NCI-H146 treated with DMSO at 0.1 percent for 48 hours (cell line): ENCODE measurements around the gene NEURL1B.

Experiments used
- DNase-seq: peaks from one replicate; lab custom pipeline; 2025; ENCODE audit not compliant: unreplicated experiment; lab: John Stamatoyannopoulos, UW

Gene NEURL1B

DNA sequence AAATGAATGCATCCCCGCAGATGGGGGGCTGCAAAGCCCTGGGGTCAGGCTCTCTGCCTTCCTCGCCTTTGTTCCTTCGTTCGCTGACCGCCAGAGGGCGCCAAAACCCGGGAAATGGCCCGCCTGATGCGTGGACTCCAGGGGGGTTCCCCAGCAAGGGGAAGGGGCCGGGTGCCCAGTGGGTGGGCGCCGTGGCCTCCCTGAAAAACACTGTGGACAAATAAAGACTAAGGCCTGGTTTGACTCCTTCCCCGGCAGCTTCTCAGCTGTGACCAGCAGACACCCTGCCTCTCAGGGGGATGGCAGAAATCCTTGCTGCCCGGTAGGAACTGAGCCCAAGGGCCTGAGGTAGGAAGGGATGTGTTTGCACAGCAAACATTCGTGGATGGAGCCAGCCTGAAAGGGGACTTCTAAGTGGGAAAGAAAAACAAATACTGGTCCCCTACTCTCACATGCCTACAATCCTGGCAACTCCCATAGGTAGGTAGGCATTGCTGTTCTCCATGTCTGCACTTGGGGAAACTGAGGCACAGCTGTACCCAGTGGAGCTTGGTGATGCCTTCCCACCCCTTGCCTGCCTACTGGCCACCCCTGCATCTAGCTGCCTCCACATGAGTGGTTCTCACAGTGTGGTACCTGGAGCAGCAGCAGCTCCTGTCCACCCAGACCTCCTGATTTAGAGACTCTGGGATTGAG lies 72.2 kb downstream of the NEURL1B start:
- no peak for DNase-seq

DNA sequence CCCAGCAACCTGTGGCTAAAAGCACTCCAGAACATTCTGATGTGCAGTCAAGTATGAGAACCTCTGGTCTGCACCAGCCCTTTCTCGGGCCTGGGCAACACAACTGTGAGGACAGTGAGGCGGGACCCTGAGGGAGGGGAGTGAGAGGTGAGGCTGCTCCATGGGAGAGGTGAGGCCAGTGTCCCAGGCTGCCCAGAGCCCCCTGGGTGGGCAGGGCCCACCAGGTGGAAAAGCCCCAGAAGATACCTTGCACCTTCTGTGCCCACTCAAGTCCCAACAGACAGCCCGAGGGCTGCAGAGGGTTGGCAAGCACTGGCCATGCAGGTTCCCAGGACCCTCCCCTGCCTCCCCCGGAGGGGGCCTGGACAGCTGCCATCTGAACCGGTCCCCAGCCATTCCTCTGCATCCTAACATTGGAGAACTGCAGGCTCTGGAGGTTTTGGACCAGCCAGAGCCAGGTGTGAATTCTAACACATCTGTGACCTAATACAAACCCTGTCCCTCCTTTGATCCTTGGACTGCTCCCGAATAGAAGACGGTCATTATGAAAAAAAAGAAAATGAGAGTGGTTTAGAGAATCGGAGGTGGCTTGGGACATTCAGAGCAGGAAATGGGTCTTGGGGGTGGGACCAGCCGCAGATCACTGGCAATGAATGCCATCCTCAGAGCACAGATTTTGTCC lies 72.9 kb downstream of the NEURL1B start:
- DNase-seq, result no peak

DNA sequence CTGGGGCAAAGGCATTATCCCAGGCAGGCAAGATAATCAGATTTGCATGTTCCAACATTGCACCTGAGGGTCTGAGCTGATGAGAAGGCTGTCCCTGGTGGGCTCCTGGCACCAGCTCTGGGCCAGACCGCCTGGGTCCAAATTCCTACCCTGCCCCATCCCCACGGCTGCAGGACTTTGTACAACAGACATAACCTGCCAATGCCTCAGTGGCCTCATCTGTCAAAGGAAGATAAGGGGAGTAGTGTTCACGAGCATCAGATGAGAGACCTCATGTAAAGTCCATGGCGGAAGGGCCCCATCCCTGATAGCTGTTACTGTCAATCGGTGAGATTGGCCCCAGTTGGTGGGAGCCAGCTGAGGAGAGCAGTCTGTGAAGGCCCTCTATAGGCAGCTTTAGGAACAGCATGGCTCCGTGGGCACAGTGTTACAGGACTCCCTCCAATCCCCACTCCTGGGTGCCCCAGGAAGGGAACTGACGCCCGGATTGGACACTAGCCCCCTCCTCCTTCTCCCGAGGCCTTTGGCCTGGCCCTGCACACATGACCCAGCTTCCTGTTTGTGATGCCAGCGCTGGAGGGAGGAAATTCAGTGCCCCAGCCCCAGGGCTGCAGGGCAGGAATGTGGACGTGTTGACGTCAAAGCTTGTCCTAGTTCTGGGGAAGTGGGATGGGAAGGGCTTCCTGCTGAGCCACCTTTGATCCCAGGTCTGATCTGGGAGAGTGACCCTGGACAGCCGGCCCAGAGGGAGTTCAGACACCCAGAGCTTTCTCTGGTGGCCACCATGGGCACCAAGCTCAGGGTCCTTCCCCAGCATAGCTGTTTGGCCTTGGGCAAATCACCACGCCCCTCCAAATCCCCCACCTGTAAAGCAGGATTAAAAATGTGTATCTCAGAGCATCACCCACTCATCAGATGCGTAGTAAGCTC lies 73.7 kb downstream of the NEURL1B start:
- DNase-seq, result peak; percentile 12

DNA sequence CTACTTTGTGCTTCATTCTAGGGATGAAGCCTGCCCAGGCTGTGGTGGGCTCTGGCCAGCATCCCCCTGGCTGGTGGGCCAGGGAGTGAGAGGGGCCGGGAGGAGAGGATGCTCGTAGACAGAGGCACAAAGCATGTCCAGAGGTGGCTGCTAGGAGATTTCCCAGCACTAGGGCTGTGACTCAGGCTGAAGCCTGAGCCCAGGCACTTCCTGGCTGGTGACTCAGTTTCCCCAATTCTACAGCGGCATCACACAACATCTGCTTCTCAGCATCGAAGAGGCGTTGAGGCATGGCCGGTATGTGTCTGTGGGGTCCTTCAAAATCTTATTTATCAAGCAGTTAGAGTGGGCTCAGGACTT lies 74.3 kb downstream of the NEURL1B start:
- DNase-seq, result no peak

DNA sequence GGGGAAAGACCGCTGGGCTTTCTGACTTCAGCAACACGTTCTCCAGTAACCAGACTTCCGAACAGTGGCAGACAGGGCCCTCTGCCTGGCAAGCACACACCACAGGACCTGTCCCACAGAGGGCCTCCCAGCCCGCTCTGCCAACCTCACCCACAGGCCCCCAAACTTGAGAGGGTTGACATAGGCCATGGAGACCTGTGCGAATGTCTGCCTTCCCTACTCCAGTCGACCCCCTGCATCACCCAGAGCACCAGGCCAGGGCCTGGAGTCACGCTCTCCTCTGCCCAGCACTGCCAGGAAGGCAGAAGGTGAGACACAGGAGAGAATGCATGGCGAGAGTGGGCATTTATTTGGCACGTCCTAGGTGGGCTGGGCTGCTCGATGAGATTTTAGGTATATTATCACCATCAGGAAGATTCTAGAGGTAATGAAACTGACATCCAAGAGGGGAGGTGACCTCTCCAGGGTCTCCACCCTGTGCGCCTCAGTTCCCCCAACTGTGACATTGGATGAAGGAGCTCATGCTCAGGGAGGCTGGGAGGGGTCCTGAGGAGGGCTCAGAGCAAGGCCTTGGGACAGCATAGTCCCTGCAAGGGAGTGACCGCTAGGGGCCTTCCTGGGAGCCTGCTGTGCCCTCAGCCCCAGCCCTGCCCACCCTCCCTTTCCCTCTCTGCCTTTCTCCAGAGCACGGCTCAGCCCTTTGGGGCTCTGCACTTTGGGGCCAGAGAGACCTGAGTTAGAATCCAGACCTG lies 75.0 kb downstream of the NEURL1B start:
- no peak for DNase-seq

DNA sequence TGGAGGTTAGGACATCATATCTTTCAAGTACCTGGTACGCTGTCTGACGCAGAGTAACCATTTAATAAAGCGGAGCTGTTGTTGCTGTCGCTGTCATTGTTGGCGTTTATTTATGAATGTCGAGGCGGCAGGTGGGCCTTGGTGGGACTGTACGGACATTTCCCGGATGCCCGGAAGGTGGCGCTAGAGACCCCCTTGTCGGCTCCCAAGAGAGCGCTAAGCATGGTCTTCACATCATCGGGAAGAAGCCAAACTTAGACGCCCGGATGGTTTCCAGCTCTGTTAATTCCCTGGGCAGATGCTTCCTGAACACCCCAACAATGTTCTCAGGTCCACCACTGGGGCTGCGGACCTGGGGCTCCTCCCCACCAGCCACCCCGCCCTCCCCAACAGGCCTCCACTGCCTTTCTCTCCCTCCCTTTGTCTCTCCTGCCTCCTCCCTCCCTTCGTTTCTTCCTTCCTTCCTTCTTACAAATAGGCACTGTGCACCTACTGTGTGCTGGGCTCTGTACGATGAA lies 75.8 kb downstream of the NEURL1B start:
- DNase-seq, result peak; percentile 8

DNA sequence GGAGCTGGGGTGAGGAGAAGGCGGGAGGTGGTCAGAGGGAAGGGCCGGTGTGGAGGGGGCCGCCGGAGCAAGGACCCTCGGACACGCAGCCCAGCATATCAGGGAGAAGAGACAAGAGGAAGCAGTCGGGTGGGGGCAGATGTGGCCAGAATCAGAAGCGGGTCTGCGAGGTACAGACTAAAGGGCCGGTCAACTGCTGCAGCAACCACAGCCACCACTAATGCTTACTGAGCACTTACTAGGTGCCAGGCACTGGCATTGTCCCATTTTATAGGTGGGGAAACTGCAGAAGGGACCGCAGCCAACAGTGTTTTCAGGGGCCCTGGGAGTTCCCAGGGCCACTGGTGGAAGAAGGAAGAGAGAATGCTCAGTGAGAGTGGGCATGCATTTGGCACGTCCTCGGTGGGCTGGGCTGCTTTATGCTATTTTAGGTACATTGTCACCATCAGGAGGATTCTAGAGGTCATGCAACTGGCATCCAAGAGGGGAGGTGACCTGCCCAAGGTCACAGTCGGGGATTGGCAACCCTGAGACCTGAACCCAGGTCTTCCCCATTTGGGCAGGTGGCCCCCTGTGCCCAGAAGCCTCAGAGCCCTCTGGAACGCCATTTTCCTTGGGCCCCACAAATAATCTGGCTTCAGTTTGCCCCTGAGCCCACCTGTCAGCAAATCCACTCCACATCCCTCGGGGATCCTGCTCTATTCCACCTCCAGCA lies 76.6 kb downstream of the NEURL1B start:
- DNase-seq, result no peak

DNA sequence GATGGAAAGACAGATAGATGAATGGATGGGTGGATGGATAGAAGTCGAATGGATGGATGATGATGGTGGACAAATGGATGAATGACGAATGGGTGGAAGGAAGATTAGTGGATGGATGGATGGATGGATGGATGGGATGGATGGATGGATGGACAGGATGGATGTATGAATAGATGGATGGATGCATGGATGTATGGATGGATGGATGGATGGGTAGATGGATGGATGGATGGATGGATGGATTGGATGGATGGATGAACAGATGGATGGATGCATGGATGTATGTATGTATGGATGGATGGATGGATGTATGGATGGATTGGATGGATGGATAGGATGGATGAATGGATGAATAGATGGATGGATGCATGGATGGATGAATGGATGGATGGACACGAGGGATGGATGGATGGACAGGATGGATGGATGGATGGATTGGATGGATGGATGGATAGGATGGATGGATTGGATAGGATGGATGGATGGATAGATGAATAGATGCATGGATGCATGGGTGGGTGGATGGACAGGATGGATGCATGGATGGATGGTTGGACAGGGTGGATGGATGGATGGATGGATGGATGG lies 77.6 kb downstream of the NEURL1B start:
- DNase-seq, result no peak

DNA sequence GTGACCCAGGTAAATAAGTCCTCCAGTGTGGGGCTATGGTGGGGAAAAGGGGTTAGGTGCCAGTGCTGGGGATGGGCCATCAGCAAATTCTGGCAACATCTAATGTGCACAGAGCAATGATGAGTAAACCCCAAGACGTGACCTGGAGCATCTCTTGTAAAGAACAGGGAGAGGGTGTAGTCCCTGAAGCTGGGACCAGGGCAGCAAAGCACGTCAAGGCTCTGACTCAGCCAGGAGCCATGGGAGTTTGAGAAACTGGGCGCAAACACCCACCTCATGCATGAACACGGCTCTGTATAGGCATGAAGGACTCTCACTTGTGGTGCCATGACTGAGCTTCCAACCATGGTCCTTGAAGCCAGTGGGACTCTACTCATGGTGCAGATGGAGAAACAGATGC lies 78.1 kb downstream of the NEURL1B start:
- no peak for DNase-seq

DNA sequence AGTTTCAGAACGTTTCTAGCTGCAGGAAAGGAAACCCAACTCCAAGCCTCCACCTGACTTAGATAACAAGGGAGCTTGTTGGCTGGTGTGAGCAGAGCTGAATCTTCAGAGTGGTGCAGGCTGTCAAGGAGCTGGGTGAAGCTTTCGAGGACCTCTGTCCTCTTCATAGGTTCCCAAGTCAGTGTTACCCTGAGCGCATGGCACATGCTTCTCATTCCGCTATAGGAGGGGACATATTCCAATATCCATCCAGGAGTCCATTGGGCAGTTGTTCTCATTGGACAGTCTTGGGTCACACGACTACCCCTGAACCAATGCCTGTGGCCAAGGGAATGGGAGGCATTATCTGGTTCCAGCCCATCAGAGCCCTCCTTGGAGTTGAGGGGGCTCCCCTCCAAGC lies 79.6 kb downstream of the NEURL1B start:
- DNase-seq, result no peak

DNA sequence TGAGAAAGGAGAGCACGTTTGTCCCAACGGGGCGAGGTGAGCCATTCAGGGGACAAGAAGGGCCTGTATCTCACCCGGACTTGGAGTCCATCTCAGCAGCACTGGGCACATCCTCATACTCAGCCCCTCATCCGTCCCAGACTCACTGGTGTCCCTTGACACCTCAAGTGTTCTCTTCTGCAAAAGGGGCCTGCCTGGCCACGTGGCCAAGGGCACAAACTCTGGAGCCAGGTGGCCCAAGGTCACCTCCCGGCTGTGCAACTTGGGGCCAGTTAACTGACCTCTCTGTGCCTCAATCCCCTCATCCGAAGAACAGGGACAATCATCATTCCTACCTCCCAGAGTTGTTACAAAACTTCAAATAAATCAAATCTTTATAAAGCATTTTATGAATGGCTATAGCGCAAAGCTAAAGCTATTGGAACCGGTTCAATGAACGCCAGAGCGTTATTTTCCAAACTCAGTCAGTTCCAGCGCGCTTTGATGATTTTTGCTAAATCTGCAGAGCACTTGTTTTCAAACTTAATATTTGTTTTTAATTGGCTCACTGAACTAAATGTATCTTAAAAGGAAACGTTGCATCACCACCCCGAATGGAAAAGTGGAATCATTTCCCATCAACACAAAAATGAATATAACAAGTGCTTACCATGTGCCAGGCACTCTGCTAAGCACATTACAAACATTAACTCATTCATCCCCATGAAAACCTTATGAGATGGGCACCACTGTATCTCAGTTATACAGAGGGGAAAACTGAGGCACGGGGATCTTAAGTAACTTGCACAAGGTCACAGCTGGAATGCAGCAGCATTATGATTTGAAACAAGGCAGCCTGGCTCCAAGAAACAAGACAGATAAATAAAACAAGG lies 80.6 kb downstream of the NEURL1B start:
- DNase-seq, result no peak

DNA sequence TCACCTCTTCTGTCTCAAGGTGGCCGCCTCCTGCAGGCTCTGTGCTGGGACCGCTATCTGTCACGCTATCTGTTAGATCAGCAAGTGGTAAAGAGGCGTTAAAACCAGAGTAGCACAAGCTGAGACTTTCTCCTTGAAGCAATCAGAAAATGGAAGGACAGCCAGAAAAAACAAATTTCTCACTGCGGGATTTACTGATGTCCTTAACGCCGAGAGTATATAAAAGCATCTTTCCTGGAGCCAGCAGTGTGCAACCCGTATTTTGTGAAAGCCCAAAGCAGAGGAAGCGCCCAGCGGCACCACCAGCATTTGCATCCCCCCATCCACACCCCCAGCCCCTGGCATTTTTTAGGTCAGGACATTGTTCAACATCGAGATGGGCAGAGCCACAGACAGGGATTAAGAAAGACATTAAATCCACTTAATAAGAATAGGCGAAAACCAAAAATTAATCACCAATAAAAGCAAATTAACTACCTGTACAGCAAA lies 81.3 kb downstream of the NEURL1B start:
- DNase-seq, result no peak

DNA sequence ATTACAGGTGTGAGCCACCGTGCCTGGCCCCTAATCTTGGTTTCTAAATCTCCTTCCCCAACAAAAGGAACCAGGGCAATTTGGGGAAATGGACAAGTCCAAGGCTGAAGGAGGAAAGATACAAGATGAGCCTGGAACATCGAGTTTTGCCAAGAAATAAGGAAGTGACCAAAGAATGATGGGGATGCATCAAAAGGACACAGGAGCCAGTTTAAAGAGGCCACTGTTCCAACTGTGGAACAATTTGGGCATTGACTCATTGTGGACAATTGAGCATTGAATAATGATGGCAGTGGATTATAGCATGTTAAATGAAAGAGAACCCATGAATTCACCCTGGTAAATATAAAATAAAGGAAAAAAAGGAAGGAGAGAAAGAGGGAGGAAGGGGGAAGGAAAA lies 82.4 kb downstream of the NEURL1B start:
- DNase-seq, result no peak

DNA sequence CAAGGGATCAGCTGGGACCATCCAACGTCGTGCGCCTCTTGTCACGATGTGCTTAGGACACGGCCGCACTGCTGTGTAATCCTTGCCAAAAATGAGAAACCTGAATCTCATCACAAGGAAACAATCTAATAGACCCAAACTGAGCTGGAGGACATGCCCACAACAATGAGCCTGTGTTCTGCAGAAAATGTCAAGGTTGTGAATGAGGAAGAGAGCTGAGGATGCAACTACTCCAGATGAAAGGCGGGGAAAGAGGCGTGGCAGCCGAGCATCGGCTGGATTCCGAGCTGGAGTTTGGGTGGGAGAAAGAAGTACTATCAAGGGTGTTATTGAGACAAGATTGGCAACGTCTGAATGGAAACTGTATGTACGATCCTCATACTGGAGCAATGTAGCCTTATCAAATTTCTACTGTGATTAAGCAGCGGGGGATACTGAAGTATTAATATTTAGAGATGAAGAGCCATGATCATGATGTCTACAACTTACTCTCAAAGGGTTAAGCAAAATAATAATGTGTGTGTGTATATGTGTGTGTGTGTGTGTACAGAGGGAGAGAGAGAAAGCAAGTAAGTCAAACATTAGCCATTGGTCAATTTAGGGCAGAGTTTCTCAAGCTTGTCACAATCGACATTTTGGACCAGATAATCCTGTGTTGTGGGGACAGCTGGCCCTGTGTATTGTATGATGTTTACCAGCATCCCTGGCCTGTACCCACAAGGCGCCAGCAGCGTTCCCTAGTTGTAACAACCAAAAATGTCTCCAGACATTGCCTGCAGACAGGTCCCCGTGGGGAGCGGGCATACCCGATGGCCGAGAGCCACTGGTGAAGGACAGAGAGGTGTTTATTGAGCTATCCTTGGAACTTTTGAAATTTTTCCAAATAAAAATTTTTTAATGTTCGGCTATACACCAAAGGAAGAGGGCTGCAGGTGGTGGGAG lies 83.5 kb downstream of the NEURL1B start:
- no peak for DNase-seq

DNA sequence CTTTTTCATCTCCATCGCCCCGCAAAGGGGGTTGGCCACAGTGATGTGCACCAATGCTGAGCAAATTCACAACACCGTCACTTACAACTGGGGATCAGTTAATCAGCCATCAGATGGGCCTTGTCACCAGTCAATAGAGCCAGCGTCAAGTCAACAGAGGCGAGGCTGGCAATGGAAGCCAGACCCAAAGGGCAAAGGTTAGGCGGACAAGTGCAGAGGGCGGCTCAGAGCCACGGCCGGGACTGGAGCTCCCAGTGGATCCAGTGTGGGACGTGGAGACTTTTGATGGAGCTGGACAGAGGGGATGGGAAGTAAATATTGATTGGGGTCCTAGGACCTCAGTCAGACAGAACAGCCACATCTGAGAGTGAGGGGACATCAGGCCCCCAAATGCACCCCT lies 84.2 kb downstream of the NEURL1B start:
- DNase-seq, result no peak

DNA sequence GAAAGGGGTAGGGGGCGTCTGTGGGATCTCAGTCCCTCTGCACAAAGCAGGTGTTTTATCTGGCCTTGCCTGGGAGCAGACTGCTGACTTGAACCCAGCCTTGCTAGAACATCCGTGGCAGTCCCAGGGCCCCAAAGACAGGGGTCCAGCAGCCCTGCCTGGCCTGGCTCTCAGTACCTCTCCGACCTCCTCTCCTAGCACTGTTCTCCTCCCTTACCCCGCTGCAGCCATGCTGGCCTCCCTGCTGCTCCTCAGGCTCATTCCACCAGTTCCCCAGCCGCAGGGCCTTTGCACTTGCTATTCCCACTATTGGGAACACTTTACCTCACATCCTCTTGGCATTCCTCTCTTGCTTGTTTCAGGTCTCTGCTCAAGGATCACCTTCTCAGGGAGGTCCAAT lies 84.7 kb downstream of the NEURL1B start:
- no peak for DNase-seq

DNA sequence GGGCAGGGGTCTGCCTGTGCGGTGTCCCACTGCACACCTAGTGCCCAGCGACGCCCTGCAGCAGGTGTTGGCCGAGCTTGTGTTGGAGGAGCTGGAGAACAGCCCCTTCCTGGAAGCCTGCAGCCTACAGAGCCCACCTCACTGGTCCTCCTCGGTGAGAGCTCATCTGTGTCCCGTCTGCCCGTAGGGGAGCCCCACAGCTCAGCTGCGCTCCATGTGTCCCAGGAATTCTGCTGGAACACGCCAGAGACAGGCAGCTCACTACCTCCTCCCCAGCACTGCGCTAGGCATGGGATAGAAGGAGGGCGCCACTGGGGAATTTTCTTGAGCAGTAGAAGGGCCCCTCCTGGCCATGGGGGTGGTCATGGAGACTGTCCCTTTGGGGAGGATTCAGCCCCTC lies 85.9 kb downstream of the NEURL1B start:
- DNase-seq, result no peak

DNA sequence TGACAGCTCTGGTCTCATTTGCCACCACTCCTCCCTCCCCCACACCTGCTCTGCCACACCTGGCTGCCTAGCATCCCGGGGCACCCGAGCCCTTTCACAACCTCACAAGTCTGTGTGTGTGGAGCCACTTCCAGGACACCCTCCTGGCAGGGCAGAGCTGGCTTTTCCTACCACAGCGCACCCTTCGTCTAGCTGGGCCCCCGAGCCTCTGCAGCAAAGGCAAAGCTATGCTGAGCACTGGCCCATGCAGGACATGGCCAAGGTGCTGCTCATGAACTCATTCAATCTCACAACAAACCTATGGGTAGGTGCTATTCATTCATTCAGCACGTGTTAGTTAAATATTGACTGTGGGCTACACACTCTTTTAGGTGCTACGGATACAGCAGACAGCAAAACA lies 86.5 kb downstream of the NEURL1B start:
- DNase-seq, result no peak
